Suprapubic skin (tissue), 4 donors: ENCODE measurements around the gene BOLL.

ENCODE experiments used
- CTCF ChIP-seq, 2 donors: fragments of 200-600 bp in 1 of 2; fragments of 450-650 bp in 1 of 2; sonication (generic) in 1 of 2; IDR thresholded peaks; one replicate each; pipeline ENCODE4 v1.5.1; 2016 to 2019; ENCODE audit warnings: antibody characterized with exemption in 2 of 2, mild to moderate bottlenecking in 1 of 2, moderate library complexity in 1 of 2
- EP300 ChIP-seq: sonication (generic); formaldehyde crosslinking; IDR thresholded peaks from one replicate; pipeline ENCODE4 v1.6.1; 2017; ENCODE audit warnings: antibody characterized with exemption
- POLR2A ChIP-seq, 2 donors: fragments of 450-650 bp; IDR thresholded peaks; one replicate each; pipeline ENCODE4 v1.6.1; 2017; ENCODE audit warnings: antibody characterized with exemption in 2 of 2, mild to moderate bottlenecking in 2 of 2, moderate library complexity in 2 of 2
- POLR2AphosphoS5 ChIP-seq, 3 donors: sonication (generic); formaldehyde crosslinking; IDR thresholded peaks; one replicate each; pipeline ENCODE4 v1.6.1; 2017; ENCODE audit warnings: antibody characterized with exemption in 3 of 3

GRCh38 chr2:197677483-197677882 lies 107.6 kb downstream of the BOLL start:
- no peak for TF ChIP-seq CTCF (IDR thresholded peaks at IDR 0.05)
- no peak for TF ChIP-seq POLR2AphosphoS5 (IDR thresholded peaks at IDR 0.05)
- no peak for TF ChIP-seq EP300
- TF ChIP-seq POLR2A (IDR thresholded peaks at IDR 0.05) = no peak
